GM18499 (cell line): ENCODE data around the gene MATK.

Source experiments
- ATAC-seq: cut with Tn5 transposase; IDR thresholded peaks from one replicate; pipeline ENCODE4 v1.9.1; 2021; ENCODE audit warnings: moderate number of reproducible peaks; ENCODE audit not compliant: insufficient read depth, unreplicated experiment

MATK gene

GRCh38 chr19:3792114-3792513 is 5.9 kb upstream of the MATK start:
- no peak for ATAC-seq

GRCh38 chr19:3790941-3791340 is 4.8 kb upstream of the MATK start:
- no peak for ATAC-seq

DNA sequence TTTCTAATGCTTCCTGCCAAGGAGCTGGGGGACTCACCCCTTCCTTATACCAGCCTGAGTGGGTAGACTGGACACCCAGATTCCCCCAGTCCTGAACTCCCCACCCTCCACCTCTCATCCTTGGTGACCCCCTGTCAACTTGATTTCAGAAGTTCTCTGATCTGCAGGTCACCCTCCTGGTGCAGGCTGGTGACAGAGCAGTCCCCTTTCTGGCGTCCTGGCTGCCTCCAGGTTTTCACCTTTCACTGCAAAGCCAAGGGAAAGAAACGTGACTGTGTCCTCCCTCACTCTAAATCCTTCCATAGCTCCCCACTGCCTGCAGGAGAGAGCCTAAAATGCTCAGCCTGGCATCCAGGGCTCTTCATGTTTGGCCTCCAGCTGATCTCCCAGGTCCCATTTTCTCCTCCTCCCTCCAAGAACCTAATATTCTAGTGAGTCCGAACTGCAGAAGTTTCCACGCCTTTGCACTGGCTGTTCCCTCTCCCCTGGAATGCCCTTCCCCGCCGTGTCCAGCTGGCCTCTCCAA is 4.1 kb upstream of the MATK start:
- ATAC-seq: no peak

GRCh38 chr19:3788996-3789778 is 3.0 kb upstream of the MATK start:
- ATAC-seq: no peak

DNA sequence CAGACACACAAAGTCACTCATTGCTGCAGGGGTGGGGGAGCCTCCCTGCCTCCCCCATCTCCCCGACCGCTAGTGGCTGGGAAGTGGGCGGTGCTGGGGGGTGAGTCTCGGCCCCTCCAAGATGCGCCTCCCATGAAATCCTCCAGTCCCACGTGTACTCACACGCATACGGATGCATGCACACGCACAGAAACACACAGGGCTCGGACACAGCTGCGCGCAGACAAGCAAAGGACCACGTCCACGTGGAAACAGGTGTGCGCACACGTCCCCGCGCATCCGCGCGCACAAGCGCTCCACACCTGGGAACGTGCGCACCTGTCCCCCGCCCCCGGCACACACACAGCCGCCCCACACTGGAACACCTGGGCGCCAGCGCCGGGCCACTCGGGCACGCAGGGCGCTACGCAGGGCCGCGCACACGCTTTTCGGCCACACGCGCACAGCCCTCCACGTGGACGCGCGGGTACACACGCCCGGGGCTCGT is 687 bp downstream of the MATK start:
- ATAC-seq: no peak

DNA sequence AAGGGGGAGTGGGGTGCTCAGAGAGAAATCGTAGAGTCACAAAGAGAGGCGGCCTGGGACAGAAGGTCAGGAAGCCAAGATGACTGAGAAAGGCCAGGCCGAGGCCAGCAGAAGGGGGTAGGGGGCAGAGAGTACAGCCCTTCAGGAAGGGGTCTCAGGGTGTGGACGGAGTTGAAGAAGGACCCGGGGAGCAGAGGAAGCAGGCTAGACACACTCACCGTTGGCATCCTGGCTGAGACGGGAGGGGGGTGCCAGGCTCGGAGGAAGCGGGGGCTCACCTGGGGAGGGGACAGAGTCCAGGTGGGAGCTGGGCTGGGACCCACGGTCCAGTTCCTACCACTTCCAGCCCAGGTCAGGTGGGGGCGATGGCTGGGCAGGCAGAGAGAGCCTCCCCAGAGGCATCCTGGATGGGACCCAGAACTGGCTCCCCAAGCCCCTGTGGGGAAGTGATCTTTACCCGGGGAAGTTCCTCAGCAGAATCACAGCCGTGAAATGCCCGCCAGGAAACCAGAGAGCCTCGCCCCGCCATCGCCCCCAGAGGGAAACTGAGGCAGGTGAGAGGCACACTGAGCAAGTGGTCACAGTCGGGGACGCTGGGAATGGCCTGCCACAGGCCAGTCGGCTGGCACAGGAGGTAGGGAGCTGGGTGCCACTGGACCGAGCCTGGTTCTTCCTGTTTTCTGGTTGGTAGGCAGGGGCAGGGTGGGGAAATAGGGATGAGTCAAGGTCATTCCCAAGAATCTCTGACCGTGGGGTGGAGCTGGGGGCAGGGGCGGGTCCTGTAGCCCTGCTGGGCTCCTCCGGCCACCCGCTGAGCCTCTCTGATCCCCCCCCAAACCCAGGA is 1.4 kb downstream of the MATK start:
- no peak for ATAC-seq

DNA sequence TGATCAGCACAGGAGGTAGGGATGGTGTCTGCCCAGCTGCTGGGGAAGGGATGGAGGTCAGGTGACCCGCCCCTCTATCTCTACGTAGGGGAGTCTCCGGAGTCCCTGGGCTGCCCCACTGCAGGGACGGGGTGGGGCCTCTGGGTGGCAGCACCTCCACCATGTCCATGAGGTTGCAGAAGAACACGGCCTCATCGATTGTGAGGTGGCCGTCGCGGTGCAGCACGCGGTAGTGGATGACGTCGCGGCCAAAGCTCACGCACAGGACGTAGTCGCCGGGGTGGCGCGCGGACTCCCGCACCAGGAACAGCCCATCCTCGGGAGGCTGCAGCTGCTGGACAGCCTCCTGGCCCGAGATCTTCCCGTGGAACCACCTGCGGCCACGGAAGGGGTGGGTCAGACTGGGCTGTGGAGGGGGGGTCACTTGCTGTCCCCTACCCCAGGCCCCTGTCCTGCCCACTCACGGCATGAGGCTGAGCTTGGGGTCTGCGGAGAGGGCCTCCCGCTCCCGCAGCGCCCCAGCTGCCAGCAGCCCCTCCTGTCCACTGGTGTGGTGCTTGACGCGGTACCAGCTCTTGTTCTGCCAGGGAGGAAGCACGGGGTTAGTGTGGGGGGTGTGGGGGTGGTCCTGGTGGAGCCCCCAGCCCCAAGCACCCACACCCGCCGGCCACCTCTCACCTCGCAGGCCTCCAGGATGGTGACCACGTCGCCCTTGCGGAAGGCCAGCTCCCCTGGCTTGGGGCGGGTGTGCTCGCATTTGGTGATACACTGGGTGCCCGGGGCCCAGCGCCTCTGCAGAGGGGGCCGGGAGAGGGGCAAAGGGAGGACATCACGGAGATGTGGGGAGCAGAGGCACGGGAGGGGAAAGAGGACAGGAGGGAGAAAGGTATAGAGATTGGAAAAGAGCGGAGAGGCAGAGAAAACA is 2.3 kb downstream of the MATK start:
- no peak for ATAC-seq

DNA sequence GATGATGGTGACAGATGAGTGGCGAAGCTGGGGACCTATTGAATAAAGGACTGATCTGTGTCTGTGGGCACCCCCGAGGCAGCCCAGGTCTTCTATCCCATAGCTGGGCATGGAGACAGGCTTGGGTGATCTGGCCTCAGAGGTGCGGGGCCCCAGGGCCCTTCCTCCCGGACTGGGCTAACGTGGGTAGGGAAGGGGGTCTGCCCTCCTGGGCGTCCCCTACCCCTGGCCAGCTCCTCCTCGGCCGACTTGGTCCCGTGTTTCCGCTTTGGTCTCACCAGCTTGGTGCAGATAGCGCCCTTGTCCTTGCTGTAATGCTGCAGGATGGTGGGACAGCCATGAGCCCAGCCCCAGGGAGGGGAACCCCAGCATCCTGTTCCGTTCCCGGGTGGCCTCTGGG is 3.3 kb downstream of the MATK start:
- no peak for ATAC-seq

DNA sequence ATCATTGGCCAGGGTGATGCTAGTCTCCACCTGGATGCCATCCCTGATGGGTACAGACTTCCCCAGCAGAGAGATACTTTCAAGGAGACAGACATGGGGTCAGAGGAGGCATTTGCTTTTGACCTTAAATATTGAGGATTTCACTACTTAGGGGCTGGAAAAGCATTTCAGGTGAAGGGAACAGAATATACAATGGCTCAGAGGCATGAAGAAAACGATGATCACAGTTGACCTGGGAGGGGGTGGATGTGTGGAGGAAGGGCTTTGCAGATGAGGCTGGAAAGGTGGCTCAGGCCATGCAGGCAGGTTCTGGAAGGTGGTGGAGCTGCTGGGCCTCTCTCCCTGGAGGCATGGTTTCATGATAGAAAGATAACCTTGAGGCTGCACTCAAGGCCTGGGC is 3.9 kb downstream of the MATK start:
- no peak for ATAC-seq

GRCh38 chr19:3781603-3782002 is 4.6 kb downstream of the MATK start:
- no peak for ATAC-seq

GRCh38 chr19:3780786-3781304 is 5.3 kb downstream of the MATK start:
- no peak for ATAC-seq

- no peak for ATAC-seq
These were observed 7.1 kb downstream of the MATK start for GRCh38 chr19:3778899-3779723.

DNA sequence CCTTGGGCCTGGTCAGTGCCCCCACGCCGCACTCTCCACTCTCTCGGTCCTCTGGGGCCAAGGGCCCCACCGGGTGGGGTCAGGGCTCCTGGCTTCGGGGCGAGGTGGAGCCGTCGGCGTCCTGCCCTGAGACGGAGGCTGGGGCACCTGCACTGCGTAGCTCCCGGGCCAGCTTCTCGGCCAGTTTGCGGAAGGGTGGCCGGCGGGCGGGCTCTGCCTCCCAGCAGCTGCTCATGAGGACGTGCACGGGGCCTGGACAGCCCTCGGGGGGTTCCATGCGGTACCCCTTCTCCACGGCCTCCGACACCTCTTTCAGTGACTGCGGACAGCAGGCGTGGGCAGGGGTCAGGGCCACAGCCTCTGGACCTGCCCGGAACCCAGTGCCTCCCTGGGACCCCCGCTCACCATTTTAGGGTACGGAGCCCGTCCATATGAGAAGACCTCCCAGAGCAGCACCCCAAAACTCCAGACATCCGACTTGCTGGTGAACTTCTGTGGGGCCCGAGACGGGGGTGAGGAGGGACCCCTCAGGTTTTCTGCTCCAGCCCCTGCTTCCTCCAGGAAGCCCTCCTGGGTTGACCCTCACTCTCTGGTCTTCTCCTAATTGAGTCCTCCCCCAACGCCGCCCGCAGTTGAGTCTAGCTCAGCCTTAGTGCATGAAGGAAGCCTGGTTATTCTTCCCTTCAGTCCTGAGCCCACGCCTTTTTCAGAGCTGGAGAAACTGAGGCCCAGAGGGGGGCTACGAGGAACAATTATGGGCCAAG is 7.9 kb downstream of the MATK start:
- ATAC-seq: no peak

DNA sequence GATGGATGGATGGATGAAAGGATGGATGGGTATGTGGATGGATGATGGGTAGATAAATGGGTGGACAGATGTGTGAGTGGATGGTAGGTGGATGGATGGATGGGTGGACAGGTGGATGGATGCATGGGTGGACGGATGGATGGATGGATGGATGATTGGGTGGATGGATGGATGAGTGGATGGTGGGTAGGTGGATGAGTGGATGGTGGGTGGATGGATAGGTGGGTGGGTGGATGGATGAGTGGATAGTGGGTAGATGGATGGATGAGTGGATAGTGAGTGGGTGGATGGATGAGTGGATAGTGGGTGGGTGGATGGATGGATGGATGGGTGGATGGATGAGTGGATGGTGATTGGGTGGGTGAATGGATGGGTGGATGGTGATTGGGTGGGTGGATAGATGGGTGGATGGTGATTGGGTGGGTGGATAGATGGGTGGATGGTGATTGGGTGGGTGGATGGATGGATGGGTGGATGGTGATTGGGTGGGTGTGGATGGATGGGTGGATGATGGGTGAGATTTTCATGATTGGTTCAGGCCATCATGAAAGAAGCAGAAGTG is 9.6 kb downstream of the MATK start:
- no peak for ATAC-seq

GRCh38 chr19:3775831-3776230 is 10.3 kb downstream of the MATK start:
- ATAC-seq: no peak

GRCh38 chr19:3775374-3775711 is 10.8 kb downstream of the MATK start:
- ATAC-seq: no peak

GRCh38 chr19:3774621-3775373 is 11.4 kb downstream of the MATK start:
- no peak for ATAC-seq
